GM21423 (cell line): ENCODE data around the gene RELN.

Source experiments
- ATAC-seq: cut with Tn5 transposase; IDR thresholded peaks from one replicate; pipeline ENCODE4 v1.9.1; 2021; ENCODE audit warnings: mild to moderate bottlenecking, moderate library complexity; ENCODE audit not compliant: unreplicated experiment

Gene RELN

DNA sequence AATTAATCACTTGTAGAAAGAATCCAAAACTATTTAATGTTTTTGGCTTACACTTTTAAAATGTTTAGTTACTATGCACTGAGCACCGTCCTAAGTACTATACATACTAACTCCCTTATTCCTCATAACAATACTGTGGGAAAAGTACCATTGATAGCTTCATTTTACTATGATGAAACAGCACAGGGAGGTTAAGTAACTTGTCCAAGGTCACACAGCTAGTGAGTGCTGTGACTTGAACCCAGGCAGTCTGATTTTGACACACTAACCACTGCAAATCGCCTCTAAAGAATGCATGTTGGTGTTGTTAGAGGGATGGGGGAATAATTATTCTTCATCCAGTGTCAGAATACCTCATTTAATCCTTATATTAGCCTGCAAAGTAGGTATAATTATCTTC lies 1.9 kb upstream of the RELN start:
- ATAC-seq = no peak

DNA sequence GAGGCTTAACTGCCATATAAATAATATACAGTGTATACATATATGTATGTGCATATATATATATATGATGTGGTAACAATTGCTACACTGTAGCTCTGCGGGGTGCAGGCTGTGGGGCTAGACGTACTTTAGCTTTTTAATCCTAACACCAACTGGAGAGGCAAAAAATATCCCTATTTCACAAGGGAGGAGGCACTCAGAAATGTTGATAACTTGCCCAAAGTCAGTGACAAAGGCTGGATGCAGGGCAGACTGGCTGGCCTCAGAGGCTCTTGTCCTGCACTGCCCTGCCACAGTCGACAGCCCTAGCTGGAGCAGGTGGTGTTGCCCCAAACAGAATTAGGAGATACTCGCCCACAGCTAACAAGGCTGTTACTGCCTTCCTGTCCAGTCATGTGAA lies 1.5 kb upstream of the RELN start:
- ATAC-seq = no peak

- ATAC-seq = no peak
These were observed 618 bp upstream of the RELN start for GRCh38 chr7:103989785-103990767.

- ATAC-seq = no peak
These were observed 824 bp downstream of the RELN start for GRCh38 chr7:103988468-103989199.

GRCh38 chr7:103987451-103987850 lies 2.0 kb downstream of the RELN start:
- no peak for ATAC-seq

DNA sequence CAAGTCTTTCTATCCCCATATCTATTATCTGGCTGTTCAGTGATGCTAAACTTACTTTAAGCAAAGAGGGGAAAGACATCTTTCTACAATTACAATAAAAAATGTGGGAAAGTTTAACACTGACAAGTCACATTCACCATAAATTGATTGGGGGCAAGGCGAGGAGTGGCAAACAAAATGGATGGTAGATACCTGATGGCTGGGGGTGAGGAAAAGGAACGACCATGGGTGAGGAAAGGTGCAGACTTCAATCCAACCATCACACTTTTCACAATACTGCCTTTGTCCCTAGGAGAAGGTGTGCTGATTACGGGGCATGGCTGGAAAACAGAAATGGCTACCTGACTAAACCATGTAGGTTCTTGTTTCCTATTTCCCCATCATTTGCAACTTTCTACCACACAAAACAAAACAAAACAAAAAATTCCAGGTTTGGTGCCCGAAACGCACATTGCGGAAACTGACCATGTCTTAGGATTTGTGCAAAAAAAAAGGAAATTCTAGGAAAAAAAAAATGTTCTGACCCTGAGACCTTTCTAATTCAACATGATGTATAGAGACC lies 3.8 kb downstream of the RELN start:
- ATAC-seq = no peak

DNA sequence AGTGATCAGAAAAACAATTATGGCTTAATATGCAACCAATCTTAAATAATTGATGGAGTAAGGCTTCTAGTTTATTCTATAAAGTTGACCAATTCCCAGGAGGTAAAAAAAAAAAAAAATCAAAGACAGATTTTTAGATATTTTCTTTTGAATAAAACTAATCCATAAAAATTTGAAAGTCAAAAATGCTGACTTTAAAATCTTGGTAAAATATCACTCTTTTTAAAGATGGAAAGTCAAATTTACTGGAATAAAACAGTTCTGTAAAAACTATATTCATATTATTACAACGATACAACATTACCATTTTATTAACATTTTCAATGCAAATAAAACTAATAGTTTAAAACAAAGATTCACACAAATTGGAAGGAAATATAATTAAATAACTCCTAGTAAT lies 5.4 kb downstream of the RELN start:
- ATAC-seq = no peak

GRCh38 chr7:103983201-103983977 lies 6.1 kb downstream of the RELN start:
- no peak for ATAC-seq

DNA sequence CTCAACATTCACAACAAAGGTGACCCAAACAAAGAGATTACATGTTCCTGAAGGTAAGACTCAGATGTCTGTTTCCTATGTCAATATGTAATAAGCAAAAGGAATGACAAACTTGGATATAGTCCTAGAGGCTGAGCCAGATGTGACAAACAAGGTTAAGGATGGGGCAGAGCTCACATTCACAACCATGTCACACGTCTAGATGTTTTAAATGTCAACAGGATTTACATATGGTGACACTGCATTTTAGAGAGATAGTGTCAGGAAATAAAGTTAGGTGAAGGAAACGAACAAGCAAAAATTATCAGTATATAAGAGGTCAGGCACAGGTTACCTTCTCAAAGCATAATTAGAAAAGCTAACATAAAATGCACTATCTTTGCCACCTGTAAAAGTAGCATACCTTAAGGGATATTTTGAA lies 8.4 kb downstream of the RELN start:
- ATAC-seq = no peak

- ATAC-seq = no peak
These were observed 16.6 kb downstream of the RELN start for GRCh38 chr7:103972779-103973434.

DNA sequence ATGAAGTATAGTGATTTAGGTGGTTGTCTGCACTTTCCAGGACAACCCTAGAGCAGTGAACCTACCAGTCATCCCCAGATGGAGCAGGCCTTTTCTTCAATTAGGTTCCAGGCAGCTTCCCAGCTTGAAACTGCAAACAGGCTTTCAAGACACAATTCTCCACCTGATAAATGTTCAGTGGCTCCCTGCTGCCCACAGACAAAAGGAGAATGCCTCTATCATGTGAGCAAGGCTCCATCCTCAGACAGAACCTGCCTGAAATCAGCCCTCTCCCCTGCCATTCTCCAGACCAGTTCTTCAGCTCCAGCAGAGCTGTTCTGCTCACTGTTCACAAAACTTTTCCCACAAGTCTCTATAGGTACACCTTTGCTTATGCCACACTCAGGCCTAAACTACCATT lies 22.1 kb downstream of the RELN start:
- ATAC-seq = no peak

GRCh38 chr7:103966593-103967277 lies 22.7 kb downstream of the RELN start:
- no peak for ATAC-seq

- no peak for ATAC-seq
These were observed 25.2 kb downstream of the RELN start for GRCh38 chr7:103964269-103964668.

- ATAC-seq = no peak
These were observed 27.4 kb downstream of the RELN start for GRCh38 chr7:103962070-103962469.

DNA sequence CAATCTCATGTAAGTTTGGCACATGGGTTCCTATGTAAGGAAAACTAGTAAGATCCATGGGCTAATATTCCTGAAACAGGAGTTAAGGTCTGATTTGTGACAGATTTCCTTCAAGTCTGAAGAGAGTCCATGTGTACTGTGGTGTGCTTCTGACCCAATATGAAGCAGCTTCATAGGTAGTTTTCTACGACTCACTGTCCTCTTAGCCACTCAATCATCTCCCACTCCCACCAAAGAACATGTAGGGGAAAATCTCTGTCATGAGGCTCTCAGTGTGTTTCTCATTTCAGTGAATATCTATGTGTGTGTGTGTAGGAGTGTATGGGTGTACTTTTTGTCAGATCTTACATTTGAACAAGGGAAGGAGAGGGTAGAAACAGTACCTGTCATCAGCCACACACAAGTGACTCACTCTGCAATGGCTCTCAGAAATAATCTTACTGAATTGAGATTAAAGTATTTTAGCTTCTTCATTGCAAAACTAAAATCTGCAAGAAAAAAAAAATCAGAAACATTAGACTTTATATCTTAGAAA lies 31.1 kb downstream of the RELN start:
- no peak for ATAC-seq

- no peak for ATAC-seq
These were observed 33.5 kb downstream of the RELN start for GRCh38 chr7:103955985-103956384.

GRCh38 chr7:103952408-103952807 lies 37.0 kb downstream of the RELN start:
- ATAC-seq = no peak

DNA sequence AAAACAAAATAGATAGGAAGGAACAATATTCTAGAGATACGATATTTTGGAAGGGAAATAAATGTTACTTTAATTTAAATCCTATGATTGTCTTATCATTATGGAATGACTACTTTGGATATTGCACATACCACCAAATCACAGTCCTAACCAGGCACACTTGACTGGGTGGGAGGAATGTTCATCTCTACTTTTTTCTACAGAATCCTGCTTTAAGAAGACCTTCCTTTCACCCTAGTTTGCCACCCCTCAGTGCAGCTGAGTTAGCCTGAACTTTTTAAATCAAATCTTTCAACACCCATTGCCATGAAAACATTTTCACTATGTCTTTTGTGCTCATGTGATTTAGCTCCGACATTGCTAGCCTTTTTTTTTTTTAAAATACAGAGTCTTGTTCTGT lies 38.1 kb downstream of the RELN start:
- ATAC-seq = no peak

DNA sequence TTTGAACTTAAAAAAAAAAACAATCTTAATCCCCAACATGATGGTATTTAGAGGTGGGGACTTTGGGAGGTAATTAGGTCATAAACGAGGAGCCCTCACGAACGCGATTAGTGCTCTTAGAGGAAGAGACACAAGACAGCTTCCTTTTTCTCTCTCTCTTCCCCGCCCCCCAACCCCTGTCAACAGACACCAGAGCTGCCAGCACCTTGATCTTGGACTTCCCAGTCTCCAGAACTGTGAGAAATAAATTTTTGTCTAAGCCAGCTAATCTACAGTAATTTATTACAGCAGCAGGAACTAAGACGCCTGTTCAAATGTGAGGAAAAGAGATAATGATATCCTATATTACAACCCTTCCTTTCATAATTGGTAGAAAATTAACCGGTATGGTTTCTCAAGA lies 40.1 kb downstream of the RELN start:
- ATAC-seq = no peak
